ENCODE results near the gene AGAP1.
A peak's percentile ranks its signal among the peaks of the same experiment; 100 is the strongest.

The AGAP1 gene

GRCh38 chr2:236026841-236027240, 533.0 kb downstream of the AGAP1 start:
- no peak for DNase-seq

DNA sequence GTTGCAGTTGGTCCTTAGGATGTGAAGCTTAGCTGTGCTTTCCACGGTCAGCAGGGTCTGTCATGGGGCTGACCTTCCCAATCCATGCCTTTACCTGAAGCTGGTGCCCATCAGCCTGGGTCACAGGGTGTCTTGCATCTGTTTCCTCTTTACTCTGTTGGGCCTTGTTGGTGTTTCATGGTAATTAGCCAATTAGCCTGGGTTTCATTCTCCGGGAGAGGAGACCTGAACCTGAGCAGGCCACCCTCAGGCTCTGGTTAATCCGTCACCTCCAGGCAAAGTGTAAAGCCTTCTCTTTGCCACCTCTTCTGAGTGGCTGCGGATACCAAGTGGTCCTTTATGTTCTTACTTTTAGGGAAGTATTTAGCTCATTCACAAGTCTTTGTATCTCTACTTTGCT, 534.2 kb downstream of the AGAP1 start:
- no peak for DNase-seq

DNA sequence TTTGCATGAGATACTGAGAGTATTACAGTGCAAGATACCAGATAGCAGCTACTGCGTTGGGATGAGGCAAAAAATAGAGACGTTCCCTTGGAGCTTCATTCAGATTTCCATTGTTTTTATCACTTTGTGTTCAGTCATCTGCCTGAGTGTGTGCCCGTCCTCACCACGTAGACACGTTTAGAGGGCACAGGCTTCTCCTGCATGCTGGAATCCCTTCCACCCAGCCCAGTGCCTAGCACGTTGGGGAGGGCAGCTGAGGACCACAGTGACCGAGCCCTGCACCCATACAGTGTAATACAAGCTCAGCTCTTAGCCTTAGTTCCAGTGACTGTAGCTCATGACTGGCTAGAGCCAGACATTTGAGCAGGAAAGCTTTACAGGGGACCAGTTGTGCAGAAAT, 539.6 kb downstream of the AGAP1 start:
- no peak for DNase-seq

DNA sequence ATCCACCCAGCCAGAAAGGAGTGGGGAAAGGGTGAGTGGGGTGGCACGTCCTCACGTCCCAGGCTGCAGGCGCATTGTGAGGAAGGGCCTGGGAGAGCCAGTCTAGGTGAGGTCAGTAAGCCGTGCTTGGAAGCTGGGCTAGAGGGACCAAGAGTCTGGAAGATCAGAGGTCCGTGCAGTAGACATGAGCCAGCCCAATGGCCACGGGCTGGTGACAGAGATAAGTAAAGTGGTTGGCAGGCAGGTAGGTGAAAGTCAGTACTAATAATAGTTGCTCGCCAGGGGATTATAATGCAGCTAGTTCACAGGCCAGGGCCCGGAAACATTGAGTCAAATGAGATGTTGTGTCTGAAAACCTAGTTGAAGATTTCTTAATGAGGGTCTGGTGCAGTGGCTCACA, 541.1 kb downstream of the AGAP1 start:
- DNase-seq: no peak

DNA sequence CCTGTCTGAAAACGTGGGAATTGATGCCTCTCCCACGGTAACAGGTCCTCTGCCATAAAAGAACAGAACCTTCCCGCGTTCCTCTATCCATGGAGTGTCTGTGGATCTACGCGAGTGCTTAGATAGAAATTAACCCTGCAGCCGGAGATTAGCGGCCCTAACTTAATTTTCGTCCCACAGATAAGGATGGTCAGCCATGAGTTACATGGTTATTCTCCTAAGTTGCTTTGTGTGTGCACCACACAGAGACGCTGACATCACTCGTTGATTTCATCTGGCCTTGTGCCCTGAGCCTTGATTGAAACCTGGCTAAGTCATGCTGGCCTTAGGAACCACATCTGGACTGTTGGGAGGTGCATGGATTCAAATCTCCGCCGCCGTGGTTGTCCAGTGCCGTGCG, 542.2 kb downstream of the AGAP1 start:
- DNase-seq: no peak

GRCh38 chr2:236038096-236038495, 544.3 kb downstream of the AGAP1 start:
- no peak for DNase-seq

DNA sequence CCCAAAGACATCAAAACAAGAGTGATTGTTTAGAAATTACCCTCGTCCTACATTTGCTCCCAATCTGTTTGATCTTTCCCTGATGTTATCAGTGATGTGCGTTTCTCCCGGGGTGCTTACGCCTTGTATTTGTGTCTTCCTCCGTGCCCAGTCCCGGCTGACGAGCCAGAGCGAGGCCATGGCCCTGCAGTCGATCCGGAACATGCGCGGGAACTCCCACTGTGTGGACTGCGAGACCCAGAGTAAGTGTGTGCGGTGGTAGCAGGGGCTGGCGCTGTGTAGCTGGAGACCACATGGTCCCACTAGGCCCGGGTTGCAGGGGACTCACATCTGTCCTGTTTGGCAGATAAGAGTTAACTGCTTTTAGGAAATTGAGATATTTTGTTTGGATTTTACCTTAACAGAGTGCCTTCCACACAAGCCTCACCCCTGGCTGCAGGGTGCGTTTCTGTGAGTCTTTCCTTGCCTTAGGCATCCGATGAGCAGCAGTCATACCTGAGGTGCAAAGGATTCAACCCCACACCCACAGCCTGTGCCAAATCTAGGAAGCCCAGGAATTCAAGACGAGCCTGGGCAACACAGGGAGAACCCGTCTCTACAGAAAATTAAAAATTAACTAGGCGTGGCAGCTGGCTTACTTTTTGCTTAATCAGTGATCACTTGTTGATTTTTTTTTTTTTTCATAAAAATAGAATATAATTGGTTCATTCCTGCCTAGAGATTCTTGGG, 546.9 kb downstream of the AGAP1 start:
- no peak for DNase-seq

DNA sequence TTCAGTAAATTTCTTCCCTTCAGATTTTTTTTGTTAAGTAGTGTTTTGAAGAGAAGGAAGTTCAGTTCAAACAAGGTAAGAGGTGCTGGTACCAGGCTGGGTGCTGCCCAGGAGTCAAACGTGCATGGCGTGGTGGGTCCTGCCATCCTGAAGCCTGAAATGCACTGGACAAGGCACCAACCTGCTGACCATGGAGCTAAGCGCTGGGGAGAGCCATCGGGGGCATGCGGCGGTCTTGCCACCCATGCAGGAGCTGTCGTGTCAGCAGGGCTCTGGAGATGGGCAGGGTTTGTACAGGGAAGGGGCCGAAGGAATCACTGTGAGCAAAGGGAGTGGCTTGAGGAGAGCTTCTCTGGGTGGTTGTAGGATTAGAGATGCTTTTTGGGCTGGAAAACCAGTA, 547.8 kb downstream of the AGAP1 start:
- no peak for DNase-seq

DNA sequence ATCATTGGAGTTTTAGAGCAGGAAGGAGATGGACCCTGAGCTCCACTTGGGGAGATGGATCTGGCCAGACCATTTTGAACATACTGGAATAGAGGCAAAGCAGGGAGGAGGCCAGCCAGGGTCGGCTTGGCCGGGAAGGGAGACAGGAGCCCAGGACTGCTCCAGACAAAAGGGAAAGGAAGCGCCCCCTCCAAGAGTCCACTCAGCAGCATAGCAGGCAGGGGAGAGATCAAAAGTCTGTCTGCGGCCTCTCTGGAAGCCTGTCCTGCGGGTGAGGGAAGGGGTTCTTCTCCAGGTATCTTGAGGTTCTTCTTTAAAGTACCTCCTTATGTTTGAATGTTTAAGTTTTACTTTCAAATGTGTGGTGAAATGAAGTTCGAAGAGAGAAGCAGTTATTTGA, 548.2 kb downstream of the AGAP1 start:
- no peak for DNase-seq

DNA sequence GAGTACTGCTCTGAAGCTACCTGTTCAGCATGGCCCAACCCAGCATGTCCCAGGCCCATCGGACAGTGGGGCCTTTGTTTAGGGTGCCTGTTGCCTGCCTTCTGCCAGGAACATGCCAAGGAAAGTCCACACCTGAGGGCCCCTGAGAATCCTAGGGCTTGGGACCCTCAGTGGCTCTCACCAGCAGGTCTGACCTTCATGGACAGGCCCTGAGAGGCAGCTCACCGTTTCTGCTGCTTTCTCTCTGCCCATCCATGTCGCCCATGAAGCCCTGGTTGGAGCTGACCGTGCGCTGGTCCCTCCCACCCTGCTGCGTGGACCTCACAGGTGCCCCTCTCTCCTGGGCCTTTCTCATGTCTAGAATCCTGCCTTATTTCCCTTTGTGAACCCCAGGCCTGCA, 550.3 kb downstream of the AGAP1 start:
- DNase-seq: no peak

- DNase-seq: no peak
Measured at GRCh38 chr2:236045251-236046235, 551.7 kb downstream of the AGAP1 start.

DNA sequence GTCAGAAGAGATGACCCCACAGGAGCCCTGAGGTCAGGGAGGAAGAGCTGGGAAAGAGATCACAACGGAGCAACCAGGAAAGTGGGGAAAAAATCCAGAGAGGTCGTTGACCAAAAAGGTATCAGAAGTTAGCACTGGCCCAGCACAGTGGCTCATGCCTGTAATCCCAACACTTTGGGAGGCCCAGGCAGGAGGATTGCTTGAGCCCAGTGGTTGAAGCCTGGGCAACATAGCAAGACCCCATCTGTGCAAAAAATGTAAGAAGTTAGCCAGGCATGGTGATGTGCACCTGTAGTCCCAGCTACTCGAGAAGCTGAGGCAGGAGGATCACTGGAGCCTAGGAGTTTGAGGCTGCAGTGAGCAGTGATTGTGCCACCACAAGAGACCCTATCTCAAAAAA, 552.9 kb downstream of the AGAP1 start:
- DNase-seq: no peak

GRCh38 chr2:236047176-236047575, 553.3 kb downstream of the AGAP1 start:
- no peak for DNase-seq

DNA sequence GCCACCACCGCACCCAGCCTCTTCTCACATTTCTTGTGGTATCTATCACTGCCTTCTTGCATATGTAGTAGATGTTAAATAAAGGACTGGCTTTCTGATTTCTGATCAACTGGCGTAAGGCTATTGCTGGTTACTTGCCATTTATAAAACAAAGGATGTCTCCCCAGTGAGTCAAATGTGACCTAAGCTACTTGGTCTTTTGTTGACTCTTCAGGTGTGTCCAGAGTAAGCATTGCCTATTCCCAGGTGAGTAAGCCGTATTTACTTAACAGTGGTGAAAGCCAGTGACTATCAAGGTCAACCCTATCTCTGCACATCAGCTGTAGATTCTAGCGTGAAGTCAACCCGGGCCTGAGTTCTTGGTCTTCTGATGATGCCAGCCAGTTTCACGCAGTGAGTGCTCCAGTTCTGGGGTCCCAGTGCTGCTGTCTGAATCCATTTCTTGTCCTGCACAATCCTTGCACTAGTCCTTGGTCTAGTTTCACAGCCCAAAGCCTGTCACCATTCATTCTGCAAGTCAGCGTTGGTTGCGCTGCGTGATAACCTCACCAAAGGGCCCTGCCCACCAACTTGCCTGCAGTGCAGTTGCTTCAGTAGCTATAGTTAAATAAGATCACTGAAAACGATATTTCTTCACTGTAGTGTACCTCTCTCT, 554.2 kb downstream of the AGAP1 start:
- DNase-seq: no peak

DNA sequence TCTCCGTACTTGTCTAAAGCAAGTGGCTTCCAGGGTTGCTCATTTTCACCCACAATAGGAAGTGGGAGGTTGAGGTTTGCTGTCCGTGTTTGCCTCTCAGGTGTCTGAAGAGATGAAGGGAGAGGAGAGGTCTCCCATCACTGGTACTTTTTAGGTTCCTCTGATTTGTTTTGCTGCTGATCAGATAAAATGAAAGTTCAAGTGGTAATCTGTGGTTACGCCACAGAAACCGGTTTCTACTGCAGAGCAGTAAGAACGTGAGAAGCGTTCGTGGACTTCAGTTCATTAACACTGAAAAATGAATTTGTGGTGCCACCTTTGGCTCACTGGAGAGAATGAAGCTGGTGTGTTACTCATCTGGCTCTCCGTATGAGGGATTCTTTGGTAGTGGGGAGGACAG, 556.1 kb downstream of the AGAP1 start:
- DNase-seq: no peak

- DNase-seq: no peak
Measured at GRCh38 chr2:236051351-236051750, 557.5 kb downstream of the AGAP1 start.

DNA sequence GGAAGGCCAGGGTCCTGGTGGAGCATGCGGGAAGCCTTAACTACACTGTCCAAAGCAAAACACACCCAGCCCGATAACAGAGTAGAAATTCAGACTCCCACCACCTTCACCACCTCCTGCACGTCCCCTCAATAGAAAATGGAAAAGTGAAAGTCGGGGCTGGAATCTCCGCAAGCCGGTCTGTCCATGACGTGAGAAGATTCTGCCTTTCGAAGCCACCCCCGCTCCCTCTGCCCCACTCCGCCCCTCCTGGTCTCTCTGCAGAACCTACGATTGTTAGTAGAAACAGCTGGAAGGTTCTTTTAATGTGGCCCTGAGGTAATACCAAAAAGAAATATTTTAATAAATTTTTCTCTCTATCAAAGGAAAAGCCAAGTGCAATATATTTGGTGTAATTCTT, 558.0 kb downstream of the AGAP1 start:
- peak; percentile 32 for DNase-seq

DNA sequence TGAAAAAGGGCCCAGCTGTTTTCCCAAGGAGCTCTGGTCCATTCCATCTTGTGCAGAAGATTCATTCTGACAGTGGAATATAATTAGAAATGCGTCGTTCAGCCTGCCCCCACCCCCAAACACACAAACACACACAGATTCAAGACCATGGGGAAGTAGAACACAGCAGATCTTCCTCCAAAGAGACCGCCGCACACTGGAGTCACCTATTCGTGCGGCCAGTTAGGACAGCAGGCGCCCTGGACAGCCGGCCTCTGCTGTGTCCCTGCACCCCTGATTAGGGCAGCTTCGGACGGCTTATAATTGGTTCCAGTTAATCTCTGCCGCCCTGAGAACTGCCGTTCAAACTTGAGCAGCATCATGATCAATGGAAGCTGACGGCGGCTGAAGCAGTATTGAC, 558.4 kb downstream of the AGAP1 start:
- peak; percentile 54 for DNase-seq

- DNase-seq: peak; percentile 59
Measured at GRCh38 chr2:236052926-236053821, 559.3 kb downstream of the AGAP1 start.

DNA sequence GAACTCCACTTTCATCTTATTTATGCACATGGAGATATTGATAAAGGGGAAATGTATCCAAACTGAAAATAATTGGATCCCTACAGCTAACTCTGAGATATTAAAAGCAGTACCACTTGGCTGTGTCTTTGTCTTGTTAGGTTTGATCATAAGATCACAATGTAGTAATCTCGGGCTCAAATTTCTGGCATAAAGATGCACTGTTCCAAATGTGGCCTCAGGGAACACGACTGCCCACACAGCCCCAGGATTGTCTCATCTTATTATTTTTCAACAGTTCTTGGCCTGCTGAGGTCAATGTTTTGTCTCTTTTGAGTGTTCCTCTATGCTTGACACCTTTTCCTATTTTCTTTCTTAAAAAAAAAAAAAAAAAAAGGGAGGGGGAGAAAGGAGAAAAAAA, 560.3 kb downstream of the AGAP1 start:
- no peak for DNase-seq

DNA sequence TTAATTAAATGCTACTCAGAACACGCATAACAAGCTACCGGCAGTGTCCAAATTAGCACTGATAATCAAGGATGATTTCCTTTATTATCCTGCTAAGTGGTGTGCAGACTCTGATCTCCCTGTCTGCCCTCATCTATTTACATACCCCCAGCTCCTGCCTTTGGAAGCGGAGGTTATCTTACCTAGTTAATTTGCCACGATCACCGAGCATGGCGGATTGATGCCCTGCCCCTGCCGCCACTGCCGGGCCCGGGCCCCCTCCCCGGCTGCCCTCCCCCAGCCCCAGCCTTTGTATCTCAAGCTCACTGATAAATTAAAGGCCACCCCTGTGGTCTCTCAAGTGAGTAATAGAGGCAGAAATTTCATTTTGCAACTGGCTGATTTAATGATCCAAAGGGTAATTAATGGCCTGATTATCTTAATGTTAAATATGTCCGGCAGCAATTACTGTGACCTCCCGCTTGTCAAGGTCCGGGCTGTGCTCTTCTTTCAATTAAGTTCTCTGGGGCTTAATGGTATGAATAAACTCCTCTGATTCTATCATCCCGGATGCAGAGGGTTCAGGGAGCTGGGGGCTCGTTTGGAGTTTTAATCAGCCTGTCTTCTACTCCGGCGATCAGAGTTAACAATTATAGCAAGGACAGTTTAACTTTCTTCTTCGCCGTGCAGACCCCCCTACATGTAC, 560.9 kb downstream of the AGAP1 start:
- DNase-seq: peak; percentile 75

DNA sequence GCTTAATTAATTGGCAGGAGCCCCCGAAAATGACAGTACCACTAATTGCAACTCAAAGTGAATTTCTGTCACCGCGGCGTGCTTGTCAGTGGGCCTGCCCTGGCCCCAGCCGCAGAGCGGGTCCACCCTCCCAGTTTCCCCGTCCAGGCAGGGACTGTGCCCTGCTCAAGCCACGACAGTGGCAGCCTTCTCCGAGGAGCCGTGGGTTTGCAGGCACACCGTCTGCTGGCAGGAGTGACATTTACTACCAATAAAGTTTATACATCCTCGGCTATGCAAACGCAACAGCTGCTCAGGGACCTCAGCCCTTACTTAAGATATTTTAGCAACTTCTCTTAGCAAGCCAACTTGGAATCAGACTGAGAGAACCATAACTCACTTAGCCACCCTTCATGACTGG, 561.6 kb downstream of the AGAP1 start:
- no peak for DNase-seq

Data from retina (tissue), 1 donor.